Measurements from ENCODE around the gene ITPK1.

GRCh38 chr14:93010130-93010499 is 105.6 kb downstream of the ITPK1 start:
- TF ChIP-seq CTCF (IDR thresholded peaks at IDR 0.05), result no peak
- TF ChIP-seq POLR2AphosphoS5 (IDR thresholded peaks at IDR 0.05; ENCODE audit: low read depth, low read length), result no peak

All from Panc1 (cell line).